CD4-positive, alpha-beta T cell treated with Interleukin-15 for 4 hours (primary cell): ENCODE data around the gene DMRTB1.

Source experiments
- DNase-seq: peaks from one replicate; pipeline ENCODE4 v3.0.0-alpha.2; 2020; ENCODE audit warnings: low spot score

The DMRTB1 gene

GRCh38 chr1:53435151-53435550 is 24.0 kb upstream of the DMRTB1 start:
- no peak for DNase-seq

- DNase-seq = no peak
These were observed 20.5 kb upstream of the DMRTB1 start for GRCh38 chr1:53438427-53439336.

- no peak for DNase-seq
These were observed 19.6 kb upstream of the DMRTB1 start for GRCh38 chr1:53439337-53440207.

GRCh38 chr1:53440633-53441032 is 18.6 kb upstream of the DMRTB1 start:
- DNase-seq = no peak

- DNase-seq = no peak
These were observed 16.9 kb upstream of the DMRTB1 start for GRCh38 chr1:53442299-53442698.

- DNase-seq = no peak
These were observed 13.1 kb upstream of the DMRTB1 start for GRCh38 chr1:53446051-53446450.

- no peak for DNase-seq
These were observed 11.8 kb upstream of the DMRTB1 start for GRCh38 chr1:53447413-53447812.

- no peak for DNase-seq
These were observed 10.9 kb upstream of the DMRTB1 start for GRCh38 chr1:53448241-53448841.

- no peak for DNase-seq
These were observed 10.2 kb upstream of the DMRTB1 start for GRCh38 chr1:53449021-53449420.

GRCh38 chr1:53449693-53450092 is 9.5 kb upstream of the DMRTB1 start:
- no peak for DNase-seq

GRCh38 chr1:53450225-53450624 is 9.0 kb upstream of the DMRTB1 start:
- no peak for DNase-seq

GRCh38 chr1:53454019-53454418 is 5.2 kb upstream of the DMRTB1 start:
- no peak for DNase-seq

GRCh38 chr1:53455364-53455991 is 3.7 kb upstream of the DMRTB1 start:
- no peak for DNase-seq

GRCh38 chr1:53458634-53459033 is 565 bp upstream of the DMRTB1 start:
- no peak for DNase-seq

- no peak for DNase-seq
These were observed 1.0 kb downstream of the DMRTB1 start for GRCh38 chr1:53460211-53460634.

GRCh38 chr1:53460666-53461322 is 1.6 kb downstream of the DMRTB1 start:
- no peak for DNase-seq

GRCh38 chr1:53461323-53462044 is 2.3 kb downstream of the DMRTB1 start:
- DNase-seq = no peak

- no peak for DNase-seq
These were observed 3.0 kb downstream of the DMRTB1 start for GRCh38 chr1:53462193-53462592.

- no peak for DNase-seq
These were observed 3.7 kb downstream of the DMRTB1 start for GRCh38 chr1:53462769-53463501.
